ENCODE measurements around the gene KRTAP5-3.
"Not testable (repeated sequence)": the region's sequence is repeated elsewhere in the genome, so short reads cannot be mapped to it uniquely, and the experiment has no call there.

KRTAP5-3 gene, protein sequence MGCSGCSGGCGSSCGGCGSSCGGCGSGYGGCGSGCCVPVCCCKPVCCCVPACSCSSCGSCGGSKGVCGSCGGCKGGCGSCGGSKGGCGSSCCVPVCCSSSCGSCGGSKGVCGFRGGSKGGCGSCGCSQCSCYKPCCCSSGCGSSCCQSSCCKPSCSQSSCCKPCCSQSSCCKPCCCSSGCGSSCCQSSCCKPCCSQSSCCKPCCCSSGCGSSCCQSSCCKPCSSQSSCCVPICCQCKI

DNA sequence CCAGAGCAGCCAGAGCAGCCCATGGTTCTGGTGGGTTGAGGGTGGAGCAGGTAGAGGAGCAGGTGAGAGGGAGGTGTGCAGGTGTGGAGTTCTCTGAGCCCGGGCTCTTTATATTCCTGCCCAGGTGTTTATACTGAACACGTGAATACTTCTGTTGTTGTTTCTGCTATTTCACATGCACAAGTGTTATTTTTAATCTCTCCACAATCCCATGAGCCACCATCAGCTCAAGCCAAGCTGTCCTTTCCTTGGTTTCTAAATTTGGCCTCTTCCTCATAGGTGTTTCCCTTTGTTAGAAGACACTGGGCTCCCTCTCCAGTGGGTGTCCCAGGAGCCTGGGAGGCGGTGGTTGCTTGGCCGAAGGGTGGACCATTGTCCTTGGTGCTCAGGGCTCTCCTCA is at the start of gene KRTAP5-3:
Gene KRTAP5-3 (minus strand): TSS at position 101 of the 400 bp plus-strand sequence. CDS start 78 bp downstream, at position 23.
- in situ Hi-C loops (cut with MboI; ENCODE audit: low sequenced_read_pairs): no loop called here

DNA sequence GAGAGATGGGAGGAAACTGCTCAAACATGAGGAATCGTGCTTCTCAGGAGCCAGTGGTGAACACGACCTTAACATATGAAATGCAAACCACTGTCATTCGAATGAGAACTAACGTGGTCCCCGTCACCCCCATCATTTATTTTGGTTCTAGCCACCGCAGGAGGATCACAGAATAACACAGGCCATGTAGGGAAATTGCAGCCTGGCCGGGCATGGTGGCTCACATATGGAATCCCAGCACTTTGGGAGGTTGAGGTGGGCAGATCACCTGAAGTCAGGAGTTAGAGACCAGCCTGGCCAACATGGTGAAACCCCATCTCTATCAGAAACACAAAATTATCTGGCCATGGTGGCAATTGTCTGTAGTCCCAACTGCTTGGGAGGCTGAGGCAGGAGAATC is 48.4 kb upstream of the KRTAP5-3 start:
- in situ Hi-C loops (cut with MboI; ENCODE audit: low sequenced_read_pairs): no loop called here

DNA sequence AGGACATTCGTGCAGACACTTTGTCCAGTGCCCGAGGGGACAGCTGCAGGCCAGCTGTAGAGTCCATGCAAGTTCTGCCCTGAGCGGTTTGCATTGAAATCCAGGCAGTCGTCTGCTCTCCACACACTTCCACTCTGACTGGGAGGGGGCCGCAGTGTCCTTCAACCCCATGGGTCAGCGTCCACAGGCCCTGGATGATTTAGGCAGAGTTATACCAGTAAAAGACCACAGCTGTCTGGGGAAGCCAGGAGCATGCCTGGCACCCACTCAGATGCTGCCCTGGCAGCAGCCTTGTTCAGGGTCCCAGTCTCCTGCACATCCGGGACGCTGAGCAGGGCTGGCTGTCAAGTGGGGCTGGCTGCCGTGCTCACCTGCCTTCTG is 47.8 kb upstream of the KRTAP5-3 start:
- in situ Hi-C loops (cut with MboI; ENCODE audit: low sequenced_read_pairs): no loop called here

DNA sequence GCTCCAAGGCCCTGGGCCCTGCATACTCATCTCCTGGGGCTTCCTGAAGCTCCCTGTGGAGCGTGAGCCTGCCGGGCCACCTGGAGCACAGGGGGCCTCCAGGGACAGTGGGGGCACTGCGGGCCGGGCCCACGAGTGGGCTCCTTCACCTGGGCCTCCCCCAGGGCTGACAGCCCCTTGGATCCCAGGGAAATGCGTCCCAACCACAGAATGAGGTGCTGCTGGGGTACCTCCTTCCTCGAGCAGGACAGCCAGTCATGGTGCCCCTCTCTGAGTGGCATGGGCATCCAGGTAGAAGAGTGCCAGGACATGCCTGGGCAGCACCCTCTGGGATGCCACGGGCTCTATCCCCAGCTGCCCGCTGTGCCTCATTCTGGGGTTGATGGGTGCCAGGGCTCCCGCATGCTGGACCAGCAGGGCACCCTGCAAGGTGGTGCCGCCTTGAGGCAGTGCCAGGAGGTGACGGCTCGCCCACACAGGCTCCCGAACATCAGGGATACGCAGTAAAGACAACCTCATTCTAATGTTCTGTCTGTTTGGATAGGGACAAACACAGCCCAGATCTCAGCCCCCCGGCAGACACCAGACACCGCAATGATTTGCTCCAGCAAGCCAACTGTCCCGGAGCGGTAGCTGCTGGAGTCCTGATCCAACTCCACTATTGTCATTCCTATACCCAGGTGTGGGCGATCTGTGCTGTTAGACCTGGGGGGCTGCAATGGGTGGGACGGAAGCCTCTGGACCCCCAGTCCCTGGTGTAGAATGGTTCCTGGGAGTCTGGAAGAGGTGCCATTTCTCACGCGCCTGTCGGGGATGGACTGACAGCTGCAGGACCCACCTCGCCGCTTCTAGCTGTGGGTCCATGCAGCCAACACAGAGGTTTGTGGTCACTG is 47.2 kb upstream of the KRTAP5-3 start:
- in situ Hi-C loops (cut with MboI; ENCODE audit: low sequenced_read_pairs): no loop called here

DNA sequence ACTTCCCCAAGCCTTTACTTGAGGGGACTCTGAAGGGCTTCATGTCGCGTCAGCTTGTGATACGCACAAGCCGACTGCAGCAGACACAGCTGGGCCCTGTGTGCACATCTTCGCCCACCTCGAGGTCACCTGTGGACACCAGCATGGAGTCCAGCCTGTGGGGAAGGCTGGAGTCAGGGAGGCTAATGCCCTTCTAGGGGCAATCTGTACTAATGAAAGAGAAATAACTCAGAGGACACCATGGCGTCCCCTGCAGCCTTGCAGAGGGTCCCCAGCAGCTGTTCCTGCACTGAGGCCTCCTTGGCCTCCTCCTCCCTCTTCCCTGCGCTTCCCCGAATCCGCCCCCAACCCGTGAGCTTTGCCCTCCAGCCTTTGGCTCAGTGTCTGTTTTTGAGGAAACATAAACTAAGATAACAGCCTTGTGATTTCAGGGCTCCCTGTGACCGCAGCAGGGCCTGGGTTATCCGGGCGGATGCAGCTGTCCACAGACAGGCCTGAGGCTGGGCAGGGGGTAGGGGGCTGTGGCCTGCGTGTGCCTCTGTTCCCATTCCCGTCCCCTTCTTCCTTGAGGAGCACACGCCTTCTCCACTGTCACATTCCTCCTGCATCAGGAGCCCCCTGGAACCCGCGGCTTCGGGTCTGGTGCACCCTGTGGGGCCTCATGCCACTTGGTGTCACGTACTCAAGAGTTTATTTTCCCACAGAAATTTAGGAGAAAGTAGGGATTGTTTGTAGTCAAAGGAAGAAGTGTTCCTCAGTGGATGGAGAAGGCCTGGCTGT is 46.3 kb upstream of the KRTAP5-3 start:
- in situ Hi-C loops (cut with MboI; ENCODE audit: low sequenced_read_pairs): no loop called here

DNA sequence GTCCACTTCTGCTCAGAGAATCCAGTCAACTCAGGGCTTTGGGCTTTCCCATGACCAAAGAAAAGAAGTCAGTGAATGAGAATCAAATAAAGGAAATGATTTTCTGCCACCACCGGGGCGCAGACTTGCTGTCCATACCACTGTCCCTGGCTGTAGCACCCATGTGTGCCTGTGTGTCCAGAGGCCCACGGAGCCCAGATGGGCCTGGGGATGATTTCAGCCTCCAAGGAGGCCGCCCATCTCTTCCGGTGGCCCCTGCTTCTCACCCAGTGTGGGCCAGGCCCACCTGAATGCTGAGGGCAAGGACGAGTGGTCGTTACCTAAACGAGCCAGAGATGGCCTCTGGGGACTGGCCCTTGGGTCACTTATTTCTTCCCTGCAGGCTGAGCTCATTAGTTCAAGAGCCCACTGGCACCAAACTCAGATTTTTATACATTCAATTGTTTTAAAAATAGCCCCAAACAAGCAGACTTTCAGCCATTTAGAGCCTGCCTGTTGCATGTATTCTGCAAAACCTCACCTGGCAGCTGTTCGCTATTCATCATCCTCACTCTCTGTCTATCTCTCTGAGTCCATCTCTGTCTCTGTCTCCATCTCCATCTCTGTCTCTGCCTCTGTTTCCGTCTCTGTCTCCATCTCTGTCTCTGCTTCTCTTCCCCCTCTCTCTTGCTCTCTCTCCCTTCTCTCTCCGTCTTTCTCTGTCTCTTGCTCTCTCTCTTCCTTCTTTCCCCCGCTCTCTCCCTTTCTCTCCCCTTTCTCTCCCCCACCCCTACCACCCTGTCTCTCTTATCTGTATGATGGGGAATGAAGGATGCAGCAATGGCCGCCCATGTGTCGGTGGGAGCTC is 45.5 kb upstream of the KRTAP5-3 start:
- in situ Hi-C loops (cut with MboI; ENCODE audit: low sequenced_read_pairs): no loop called here

DNA sequence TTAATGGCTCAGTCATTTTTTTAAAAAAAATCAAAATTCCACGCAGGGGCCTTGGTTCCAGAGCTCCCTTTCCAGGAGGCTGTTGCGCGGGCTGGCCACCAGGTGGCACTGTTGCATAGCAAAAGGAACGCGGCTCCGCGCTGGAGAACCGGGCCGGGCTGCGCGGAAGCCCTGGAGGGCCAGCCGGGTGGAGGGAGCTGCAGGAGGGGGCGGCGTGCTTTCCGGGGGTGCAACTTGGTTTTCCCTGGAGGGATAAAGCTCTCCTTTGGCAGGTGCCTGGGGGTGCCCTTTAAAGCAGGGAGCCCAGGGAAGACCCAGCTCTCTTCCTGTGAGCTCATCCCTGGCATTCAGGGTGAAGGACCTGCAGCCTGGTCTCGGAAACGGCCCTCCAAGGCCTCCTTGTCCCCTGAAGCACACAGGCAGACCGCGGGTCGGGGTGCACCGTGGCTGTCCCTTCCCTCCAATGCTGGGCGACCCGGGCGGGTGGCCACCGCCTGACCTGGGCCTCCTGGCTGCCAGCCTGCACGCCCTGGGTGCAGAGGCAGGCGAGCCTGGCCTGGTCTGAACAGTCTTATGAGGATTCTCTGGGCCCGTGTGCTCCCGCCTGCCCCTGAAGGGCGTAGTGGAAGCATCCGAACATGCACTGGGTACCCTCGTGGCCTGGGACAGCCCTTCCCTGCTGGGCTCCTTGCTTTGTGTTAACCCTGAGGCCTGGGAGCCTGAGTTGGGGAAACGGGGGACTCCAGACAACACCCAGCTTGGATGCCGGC is 44.7 kb upstream of the KRTAP5-3 start:
- in situ Hi-C loops (cut with MboI; ENCODE audit: low sequenced_read_pairs): no loop called here

DNA sequence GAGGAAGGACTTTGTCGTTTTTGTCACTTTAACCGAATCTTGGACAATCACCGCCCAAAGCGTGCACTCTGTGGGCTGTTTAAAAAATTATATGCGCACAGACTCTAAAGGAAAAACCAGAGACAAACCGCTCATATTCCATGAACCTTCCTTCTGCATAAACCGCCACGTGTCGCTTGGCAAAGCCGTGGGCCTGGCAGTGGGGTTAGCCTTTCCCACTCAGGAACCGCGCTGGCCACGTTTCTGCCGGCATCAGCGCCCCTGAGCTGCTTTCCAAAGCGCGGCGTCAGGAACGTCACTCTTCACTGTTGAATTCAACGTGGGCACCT is 44.1 kb upstream of the KRTAP5-3 start:
- in situ Hi-C loops (cut with MboI; ENCODE audit: low sequenced_read_pairs): no loop called here

DNA sequence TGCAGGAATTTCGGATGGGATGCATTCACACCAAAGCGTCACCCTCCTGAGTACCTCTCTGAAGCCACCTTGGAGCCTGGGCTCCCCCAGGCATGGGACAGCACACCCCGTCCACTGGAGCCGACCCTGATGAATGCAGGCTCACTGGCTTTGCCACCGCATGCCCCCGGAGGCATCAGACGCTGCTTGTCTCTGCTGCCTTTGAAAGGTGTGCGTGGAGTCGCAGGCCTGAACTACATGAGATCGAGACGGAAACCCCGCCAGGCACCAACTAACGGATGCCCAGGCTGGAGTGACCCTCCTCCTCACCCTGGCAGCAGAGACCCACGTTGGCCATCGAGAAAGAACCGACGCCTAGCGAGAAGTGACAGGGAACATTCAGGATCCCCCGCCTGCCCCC is 43.8 kb upstream of the KRTAP5-3 start:
- in situ Hi-C loops (cut with MboI; ENCODE audit: low sequenced_read_pairs): no loop called here

DNA sequence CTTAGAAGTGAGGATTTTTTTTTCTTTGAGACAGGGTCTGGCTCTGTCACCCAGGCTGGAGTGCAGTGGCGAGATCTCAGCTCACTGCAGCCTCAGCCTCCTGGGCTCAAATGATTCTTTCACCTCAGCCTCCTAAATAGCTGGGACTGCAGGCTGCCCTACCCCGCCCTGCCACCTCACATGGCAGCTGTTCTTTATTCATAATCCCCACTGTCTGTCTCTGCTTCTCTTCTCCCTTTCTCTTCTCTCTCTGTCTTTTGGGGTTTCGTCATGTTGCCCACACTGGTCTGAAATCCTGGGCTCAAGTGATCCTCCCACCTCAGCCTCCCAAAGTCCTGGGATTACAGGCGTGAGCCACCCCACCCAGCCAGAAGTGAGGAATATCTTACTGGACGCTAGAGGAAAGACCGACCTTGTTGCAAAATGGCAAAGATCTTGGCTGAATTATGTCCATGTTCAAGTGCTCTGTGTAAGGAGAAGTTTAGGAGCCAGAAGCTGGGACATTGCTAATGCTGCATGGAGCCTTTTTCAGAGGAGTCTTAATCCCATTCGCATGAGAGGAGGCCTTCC is 43.2 kb upstream of the KRTAP5-3 start:
- in situ Hi-C loops (cut with MboI; ENCODE audit: low sequenced_read_pairs): no loop called here

DNA sequence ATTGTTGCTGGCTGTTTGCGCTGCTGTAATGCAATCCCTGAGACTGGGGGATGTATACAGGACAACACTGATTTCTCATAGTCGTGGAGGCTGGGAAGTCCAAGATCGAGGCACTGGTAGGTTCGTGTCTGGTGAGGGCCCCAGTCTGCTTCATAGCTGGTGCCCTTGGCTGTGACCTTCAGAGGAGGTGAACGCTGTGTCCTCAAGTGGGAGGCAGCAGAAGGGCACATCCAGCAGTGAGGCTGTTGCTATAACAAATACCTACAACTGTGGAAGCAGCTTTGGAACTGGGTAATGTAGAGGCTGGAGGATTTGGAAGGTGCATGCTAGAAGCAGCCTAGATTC is 42.6 kb upstream of the KRTAP5-3 start:
- in situ Hi-C loops (cut with MboI; ENCODE audit: low sequenced_read_pairs): no loop called here

DNA sequence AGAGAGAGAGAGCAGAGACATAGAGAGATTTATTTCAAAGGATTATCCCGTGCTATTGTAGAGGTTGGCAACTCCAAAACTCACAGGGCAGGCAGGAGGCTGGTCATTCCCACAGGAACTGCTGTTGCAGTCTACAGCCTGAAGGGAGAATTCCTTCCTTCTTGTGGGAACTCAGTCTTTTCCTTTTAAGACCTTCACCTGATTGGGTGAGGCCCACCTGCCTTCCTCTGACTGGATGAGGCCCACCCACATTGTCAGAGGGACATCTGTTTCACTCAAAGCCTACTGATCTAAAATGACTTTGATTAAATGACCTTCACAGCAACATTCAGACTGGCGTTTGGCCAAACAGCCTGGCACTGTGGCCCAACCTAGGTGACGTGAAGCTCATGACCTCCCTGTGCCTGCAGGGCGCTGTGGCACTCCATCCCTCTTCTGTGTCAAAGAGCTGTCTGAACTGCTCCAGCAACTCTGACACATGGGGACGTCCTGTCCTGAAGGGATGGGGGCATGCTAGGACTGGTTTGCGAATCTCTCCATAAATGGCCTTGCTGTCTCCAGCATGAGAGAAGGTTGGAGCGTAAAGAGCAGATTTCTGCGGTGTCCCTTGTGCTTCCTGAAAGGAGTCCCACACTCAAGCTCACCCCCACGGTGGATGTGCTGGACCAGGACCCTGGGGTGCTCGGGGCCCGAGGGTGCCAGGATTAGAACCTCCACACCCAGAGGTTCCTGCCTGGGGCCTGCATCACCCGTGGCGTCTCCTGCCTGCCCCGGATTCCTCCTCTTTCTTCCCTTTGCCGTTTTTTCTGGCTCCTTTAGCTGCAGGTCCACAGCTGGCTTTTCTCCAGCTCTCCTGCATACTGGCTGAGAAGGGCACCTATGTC is 42.0 kb upstream of the KRTAP5-3 start:
- in situ Hi-C loops (cut with MboI; ENCODE audit: low sequenced_read_pairs): no loop called here

DNA sequence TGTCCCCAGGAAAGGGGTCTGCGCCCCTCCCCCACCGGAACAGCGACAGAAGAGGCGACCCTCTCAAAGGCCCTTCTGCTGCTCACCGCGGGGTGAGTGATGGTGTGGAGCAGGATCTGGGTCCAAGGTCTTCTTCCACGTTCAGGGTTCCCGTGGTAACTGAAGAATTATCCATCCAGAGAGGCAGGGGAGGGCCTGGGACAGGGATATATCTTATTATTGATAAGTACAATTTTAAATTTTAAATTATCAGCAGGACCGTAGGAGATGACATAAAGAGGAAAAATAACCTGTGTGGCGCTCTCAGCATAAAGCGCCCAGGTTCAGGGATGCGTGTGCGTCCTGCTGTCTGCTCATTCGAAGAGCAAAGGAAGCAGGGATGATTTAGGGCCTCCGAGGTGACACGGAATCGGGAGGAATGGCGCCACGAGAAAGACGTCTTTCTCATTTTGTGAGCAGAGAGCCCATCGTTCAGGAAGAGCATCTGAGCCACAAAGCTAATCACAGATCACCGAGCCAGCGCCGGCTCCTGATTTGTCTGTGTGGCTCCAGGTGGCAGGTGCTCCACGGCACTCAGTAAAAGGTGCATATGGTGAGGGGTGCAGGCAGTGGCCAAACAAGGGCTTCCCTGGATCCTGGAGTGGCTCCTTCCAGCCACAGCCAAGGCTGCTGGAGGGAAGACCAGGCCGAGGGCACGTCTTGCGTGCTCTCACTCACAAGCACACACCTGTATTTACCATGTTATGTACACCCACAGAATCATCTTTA is 40.6 kb upstream of the KRTAP5-3 start:
- in situ Hi-C loops (cut with MboI; ENCODE audit: low sequenced_read_pairs): no loop called here

DNA sequence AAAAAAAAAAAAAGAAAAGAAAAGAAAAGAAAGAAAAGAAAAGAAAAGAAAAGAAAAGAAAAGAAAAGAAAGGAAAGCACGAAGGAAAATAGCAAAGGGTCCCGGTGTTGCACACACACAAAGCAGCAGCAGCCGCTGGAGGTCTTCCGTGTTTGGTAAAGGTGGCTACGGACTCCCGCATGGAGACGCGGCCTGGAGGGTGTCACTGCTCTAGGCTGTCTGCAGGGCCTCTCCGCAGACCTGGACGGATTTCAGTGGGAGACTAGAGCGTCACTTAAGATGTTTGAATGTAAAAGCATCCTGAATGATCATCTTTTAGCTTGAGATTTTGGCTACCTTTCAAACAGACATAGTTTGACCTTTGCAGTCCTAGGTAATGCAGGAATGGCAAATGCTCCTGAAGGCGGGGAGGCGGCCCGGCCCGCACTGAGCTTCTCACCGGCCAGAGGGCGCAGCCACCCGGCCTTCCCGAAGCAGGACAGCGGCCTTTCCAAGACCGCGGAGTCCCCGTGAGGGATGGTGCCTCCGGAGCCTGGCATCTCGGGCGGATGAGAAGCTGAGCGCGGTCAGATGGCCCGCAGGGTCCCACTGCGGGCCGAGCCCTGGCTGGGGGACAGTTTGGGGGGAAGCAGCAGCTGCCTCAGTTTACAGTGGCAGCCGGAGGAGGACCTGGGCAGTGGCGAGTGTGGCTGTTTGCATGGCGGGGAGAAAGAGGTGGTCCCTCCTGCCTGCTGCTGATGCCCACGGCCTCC is 39.8 kb upstream of the KRTAP5-3 start:
- in situ Hi-C loops (cut with MboI; ENCODE audit: low sequenced_read_pairs): no loop called here

DNA sequence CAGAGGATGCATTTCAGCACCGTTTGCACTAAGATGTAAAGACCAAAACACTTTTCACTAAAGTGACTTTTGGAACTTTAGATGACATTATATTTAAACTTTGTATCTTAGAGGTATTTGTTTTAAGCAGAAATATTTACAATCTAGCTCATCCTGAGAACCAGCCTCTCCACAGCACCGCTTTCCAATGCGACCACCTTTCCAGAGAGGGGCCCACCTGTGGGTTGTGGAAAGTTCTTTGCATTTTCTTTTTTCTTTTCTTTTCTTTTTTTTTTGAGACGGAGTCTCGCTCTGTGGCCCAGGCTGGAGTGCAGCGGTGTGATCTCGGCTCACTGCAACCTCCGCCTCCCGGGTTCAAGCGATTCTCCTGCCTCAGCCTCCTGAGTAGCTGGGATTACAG is 38.3 kb upstream of the KRTAP5-3 start:
- in situ Hi-C loops (cut with MboI; ENCODE audit: low sequenced_read_pairs): not testable (repeated sequence)

DNA sequence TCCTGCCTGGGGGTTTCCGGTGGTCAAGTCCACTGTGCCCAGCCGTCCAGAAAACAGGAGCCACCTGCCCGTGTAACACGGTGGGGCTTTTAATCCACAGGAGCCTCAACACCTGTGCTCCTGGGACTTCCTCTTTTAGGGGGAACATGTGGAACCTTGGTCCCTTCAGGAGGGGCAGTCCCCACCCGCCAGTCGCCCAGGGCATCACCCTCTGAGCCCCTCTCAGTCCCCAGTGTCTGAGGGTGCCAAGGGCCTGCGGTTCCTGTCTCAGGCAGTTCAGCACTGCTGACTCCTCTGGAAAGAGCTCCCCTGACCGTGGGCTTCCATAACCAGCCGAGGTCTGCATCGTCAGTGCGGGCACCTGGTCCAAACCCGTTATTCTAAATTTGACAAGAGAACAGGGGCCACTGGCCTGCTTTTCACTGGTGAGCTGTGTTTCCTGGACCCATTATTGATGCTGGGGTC is 37.1 kb upstream of the KRTAP5-3 start:
- in situ Hi-C loops (cut with MboI; ENCODE audit: low sequenced_read_pairs): no loop called here

DNA sequence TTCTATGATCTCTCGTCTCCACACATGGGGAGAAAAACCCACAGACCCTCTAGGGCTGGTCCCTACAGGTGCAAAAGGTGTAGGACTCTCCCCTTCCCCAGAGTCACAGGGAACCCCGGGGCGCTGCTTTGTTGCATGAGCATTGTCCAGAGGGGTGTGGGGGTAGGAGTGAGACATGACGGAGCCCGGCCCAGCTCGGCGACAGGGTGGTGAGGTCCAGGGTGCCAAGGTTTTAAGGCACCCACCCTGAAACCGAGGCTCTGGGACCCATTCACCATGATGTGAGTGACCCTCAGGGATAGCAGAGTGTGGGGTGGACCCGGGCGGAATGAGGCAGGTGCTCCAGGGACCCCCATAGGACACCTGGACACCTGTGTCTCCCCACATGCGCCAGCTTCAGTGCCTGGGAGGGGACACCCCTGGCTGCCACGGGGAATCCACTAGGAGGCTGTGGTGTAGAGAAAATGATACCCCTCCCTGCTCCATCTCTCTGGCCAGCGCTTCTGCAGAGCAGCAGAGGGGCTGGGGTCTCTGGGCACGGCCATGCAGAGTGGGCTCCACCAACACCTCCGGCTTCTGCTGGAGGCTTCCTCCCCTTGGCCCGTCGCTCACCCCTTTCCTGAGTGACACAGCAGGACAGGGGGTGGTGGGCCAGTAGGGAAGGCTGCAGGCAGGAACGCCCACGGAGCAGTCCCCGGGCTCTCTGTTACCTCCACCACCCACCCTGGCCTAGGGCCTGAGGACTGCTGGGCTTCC is 36.5 kb upstream of the KRTAP5-3 start:
- in situ Hi-C loops (cut with MboI; ENCODE audit: low sequenced_read_pairs): no loop called here

All from HL-60/S4 treated with phorbol 12-myristate 13-acetate at 8.2 ng/mL for 4 days and 3 days (cell line).